Activated T-cell treated with anti-CD3 and anti-CD28 coated beads, Interleukin-2, amount 50 U/mL, for 24 hours (primary cell): ENCODE measurements around the gene PCDHGA1.
"Not testable (repeated sequence)": the region's sequence is repeated elsewhere in the genome, so short reads cannot be mapped to it uniquely, and the experiment has no call there.

ENCODE experiments used
- DNase-seq: peaks from one replicate; pipeline ENCODE4 v3.0.0-alpha.2; 2020
- H3K27ac Mint-ChIP-seq: 2 replicates; pipeline ENCODE4 v1.8.0; 2020; ENCODE audit warnings: mild to moderate bottlenecking, mixed read lengths
- H3K27me3 Mint-ChIP-seq: 2 replicates; pipeline ENCODE4 v1.8.0; 2020; ENCODE audit warnings: mixed read lengths
- H3K36me3 Mint-ChIP-seq: 2 replicates; pipeline ENCODE4 v1.8.0; 2020; ENCODE audit warnings: low read depth, mixed read lengths
- H3K4me1 Mint-ChIP-seq: 2 replicates; pipeline ENCODE4 v1.8.0; 2020; ENCODE audit warnings: low read depth, mixed read lengths
- H3K4me3 Mint-ChIP-seq: 2 replicates; pipeline ENCODE4 v1.8.0; 2020; ENCODE audit warnings: mild to moderate bottlenecking, moderate library complexity, mixed read lengths
- H3K9me3 Mint-ChIP-seq: 2 replicates; pipeline ENCODE4 v1.8.0; 2020; ENCODE audit warnings: mixed read lengths

PCDHGA1 gene

DNA sequence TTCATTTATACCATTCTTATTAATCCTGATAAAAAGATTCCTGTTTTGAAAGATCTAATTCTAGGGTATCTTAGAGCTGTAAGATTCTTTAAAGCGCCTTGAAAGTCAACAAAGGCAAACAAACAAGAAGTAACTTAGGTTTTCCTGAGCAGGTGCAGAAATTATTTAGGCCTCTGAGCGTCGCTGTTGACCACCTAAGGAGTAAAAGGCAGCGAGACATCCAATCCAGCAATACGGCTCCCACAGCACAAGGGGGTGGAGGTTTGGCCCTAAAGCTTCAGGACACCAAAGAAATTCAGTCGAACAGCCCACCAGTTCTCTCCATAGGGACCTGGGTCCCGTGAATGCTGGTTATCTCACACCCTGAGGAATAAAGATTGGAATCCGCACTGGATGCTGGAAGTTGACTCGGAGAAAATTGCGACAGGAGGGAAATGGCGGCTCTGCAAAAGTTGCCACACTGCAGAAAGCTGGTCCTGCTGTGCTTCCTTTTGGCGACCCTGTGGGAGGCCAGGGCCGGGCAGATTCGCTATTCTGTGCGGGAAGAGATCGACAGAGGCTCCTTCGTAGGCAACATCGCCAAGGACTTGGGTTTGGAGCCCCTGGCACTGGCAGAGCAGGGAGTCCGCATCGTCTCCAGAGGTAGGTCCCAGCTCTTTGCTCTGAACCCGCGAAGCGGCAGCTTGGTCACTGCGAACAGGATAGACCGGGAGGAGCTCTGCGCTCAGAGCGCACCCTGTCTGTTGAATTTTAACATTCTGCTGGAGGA lies 8.4 kb downstream of the PCDHGA1 start, which contains the start of gene PCDHGA2:
TSS of gene PCDHGA2 (plus strand) at position 223 of the 769 bp plus-strand sequence.
- Mint-ChIP-seq H3K36me3 (peaks cover 17% of the 10 kb centered on the region), H3K27ac (no peak within 1 kb of the TSS), H3K4me3 (no peak within 1 kb of the TSS), H3K27me3 (peaks cover 94% of the 10 kb centered on the region), H3K9me3 (peaks cover 74% of the 10 kb centered on the region), H3K4me1 (peaks cover 4% of the 10 kb centered on the region)
- no peak for DNase-seq

DNA sequence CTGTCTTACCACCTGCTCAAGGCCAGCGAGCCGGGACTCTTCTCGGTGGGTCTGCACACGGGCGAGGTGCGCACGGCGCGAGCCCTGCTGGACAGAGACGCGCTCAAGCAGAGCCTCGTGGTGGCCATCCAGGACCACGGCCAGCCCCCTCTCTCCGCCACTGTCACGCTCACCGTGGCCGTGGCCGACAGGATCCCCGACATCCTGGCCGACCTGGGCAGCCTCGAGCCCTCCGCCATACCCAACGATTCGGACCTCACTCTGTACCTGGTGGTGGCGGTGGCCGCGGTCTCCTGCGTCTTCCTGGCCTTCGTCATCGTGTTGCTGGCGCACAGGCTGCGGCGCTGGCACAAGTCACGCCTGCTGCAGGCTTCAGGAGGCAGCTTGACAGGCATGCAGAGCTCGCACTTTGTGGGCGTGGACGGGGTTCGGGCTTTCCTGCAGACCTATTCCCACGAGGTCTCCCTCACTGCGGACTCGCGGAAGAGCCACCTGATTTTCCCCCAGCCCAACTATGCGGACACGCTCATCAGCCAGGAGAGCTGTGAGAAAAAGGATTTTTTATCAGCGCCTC lies 10.6 kb downstream of the PCDHGA1 start:
- Mint-ChIP-seq H3K27me3 (peaks cover 94% of the 10 kb centered on the region), H3K36me3 (peaks cover 24% of the 10 kb centered on the region), H3K9me3 (peaks cover 74% of the 10 kb centered on the region)
- DNase-seq, H3K4me1 Mint-ChIP-seq, H3K4me3 Mint-ChIP-seq, H3K27ac Mint-ChIP-seq: not testable (repeated sequence)

DNA sequence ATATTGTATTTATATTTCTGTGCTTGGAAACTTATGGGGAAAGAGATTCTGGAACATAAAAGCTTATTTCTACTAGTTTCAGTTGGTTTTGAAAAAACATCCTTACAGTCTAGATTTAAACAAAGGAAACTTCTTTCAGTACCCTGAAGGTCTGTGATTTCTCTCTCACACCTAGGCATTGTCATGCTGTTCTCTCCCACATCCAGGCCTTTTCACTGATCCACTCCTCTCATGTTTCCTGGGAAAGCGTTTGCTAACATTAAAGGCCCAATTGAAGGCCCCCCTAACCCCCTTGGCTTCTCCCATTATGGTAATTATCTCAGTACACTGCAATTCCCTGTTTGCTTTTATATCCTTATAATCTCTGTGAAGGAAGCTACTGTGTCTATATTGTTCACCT lies 12.5 kb downstream of the PCDHGA1 start:
- DNase-seq = no peak
- peaks cover 4% of the 10 kb centered on the region for H3K4me1 Mint-ChIP-seq
- no peak overlapping the region for H3K4me3 Mint-ChIP-seq
- peaks cover 24% of the 10 kb centered on the region for H3K36me3 Mint-ChIP-seq
- H3K9me3 Mint-ChIP-seq = peaks cover 66% of the 10 kb centered on the region
- H3K27ac Mint-ChIP-seq = no peak overlapping the region
- H3K27me3 Mint-ChIP-seq = peaks cover 94% of the 10 kb centered on the region

DNA sequence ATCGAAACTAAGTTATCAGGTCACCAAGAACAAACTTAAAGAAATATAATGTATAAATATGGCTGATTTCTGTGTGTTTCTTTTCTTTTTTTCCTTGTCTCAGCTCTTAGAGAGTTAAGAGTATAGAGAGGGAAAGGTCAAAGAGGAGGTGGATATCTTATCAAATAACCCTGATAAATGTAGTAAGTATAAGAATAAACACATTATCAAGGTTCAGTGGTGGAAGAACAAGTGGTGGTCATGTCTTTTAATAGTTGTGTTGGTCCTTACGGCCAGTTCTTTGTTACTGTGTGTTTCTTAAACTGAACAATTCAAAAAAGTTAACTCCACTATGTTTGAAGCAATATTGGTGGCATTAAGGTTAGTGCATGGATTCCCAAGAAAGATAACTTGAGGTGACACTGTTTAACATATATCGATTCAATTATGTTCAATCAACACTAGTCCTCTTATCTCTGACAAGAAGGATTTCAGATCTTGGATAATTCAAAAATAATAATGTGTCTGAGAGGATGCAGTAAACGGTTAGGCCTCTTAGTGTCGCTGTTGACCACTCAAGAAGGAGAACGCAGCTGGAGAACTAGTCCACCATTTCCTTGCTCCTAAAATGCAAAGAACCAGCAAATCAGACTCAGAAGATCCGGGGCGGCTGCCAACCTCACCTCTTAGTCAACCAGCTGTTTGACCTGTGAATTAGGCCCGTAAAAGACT lies 13.1 kb downstream of the PCDHGA1 start, which contains the start of gene PCDHGA3:
TSS of gene PCDHGA3 (plus strand) at position 588 of the 711 bp plus-strand sequence. CDS start 205 bp downstream, outside the sequence.
- H3K36me3 Mint-ChIP-seq = peaks cover 23% of the 10 kb centered on the region
- peak within 1 kb of the TSS; percentile 48 for H3K4me3 Mint-ChIP-seq
- H3K27ac Mint-ChIP-seq = no peak within 1 kb of the TSS
- H3K27me3 Mint-ChIP-seq = peaks cover 92% of the 10 kb centered on the region
- H3K4me1 Mint-ChIP-seq = peaks cover 4% of the 10 kb centered on the region
- peaks cover 63% of the 10 kb centered on the region for H3K9me3 Mint-ChIP-seq
- DNase-seq = no peak

DNA sequence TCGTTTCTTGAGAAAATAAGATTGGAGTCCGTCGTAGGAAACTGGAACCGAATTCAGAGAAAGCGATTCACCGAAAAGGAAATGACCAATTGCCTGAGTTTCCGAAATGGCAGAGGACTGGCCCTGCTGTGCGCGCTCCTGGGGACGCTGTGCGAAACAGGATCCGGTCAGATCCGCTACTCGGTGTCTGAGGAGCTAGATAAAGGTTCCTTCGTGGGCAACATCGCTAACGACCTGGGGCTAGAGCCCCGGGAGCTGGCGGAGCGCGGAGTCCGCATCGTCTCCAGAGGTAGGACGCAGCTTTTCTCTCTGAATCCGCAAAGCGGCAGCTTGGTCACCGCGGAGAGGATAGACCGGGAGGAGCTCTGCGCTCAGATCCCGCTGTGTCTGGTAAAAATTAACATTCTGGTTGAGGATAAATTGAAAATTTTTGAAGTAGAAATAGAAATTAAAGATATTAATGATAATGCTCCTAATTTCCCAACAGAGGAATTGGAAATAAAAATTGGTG lies 13.7 kb downstream of the PCDHGA1 start:
- Mint-ChIP-seq H3K4me3 (peak overlapping the region; percentile 48), H3K36me3 (peaks cover 20% of the 10 kb centered on the region), H3K9me3 (peaks cover 63% of the 10 kb centered on the region), H3K4me1 (peaks cover 4% of the 10 kb centered on the region), H3K27me3 (peaks cover 92% of the 10 kb centered on the region), H3K27ac (no peak overlapping the region)
- DNase-seq = no peak

DNA sequence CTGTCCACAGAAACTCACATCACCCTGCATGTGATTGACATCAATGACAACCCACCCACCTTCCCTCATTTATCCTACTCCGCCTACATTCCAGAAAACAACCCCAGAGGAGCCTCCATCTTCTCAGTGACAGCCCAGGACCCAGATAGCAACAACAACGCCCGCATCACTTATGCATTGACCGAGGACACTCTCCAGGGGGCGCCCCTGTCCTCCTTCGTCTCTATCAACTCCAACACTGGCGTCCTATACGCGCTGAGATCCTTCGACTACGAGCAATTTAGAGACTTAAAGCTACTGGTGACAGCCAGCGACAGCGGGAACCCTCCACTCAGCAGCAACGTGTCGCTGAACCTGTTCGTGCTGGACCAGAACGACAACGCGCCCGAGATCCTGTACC lies 15.0 kb downstream of the PCDHGA1 start:
- Mint-ChIP-seq H3K9me3 (peaks cover 58% of the 10 kb centered on the region), H3K27me3 (peaks cover 89% of the 10 kb centered on the region), H3K4me1 (peaks cover 4% of the 10 kb centered on the region)

DNA sequence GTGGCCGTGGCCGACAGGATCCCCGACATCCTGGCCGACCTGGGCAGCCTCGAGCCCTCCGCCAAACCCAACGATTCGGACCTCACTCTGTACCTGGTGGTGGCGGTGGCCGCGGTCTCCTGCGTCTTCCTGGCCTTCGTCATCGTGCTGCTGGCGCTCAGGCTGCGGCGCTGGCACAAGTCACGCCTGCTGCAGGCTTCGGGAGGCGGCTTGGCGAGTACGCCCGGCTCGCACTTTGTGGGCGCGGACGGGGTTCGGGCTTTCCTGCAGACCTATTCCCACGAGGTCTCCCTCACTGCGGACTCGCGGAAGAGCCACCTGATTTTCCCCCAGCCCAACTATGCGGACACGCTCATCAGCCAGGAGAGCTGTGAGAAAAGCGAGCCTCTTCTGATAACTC lies 15.7 kb downstream of the PCDHGA1 start:
- DNase-seq, H3K27ac Mint-ChIP-seq, H3K4me1 Mint-ChIP-seq, H3K4me3 Mint-ChIP-seq: not testable (repeated sequence)
- peaks cover 62% of the 10 kb centered on the region for H3K9me3 Mint-ChIP-seq
- H3K27me3 Mint-ChIP-seq = peaks cover 91% of the 10 kb centered on the region
- peaks cover 14% of the 10 kb centered on the region for H3K36me3 Mint-ChIP-seq

More for the DNA sequence above, 15.0 kb downstream of the PCDHGA1 start:
- no peak overlapping the region for H3K27ac Mint-ChIP-seq
- H3K4me3 Mint-ChIP-seq = no peak overlapping the region
- peaks cover 15% of the 10 kb centered on the region for H3K36me3 Mint-ChIP-seq
- no peak for DNase-seq

DNA sequence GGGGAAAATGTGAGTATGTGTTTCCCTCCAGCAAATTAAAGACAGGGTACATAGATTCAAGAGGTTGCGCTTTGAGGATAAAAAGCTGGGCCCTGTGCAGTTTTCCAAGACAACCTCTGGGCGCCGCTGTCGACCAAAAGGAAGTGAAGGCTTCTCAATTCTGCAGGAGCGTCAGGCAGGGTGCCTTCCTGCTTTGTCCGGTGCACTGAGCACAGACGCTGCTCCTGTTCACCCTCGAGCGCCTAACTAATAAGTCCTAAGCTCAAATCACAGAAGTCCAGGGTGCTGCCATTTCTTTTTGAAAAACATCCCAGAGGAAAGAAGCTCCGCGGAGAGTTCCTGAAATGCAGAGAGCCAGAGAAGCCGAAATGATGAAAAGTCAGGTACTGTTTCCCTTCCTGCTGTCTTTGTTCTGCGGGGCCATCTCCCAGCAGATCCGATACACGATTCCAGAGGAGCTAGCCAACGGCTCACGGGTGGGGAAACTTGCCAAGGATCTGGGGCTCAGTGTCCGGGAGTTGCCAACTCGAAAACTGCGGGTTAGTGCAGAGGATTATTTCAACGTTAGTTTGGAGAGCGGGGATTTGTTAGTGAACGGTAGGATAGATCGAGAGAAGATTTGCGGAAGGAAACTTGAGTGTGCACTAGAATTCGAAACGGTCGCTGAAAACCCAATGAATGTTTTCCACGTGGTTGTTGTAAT lies 19.8 kb downstream of the PCDHGA1 start, which contains the start of gene PCDHGB1:
TSS of gene PCDHGB1 (plus strand) at position 183 of the 703 bp plus-strand sequence. CDS start at position 345, 162 bp downstream.
- no peak for DNase-seq
- Mint-ChIP-seq H3K27ac (no peak within 1 kb of the TSS), H3K4me1 (no peaks in the 10 kb centered on the region), H3K9me3 (peaks cover 38% of the 10 kb centered on the region), H3K36me3 (peaks cover 8% of the 10 kb centered on the region), H3K4me3 (peak within 1 kb of the TSS; percentile 47), H3K27me3 (peaks cover 89% of the 10 kb centered on the region)

DNA sequence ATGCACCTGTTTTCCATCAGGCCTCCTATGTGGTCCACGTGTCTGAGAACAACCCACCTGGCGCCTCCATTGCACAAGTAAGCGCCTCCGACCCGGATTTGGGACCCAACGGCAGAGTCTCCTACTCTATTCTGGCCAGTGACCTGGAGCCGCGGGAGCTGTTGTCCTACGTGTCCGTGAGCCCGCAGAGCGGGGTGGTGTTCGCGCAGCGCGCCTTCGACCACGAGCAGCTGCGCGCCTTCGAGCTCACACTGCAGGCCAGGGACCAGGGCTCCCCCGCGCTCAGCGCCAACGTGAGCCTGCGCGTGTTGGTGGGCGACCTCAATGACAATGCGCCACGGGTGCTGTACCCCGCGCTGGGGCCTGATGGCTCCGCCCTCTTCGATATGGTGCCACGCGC lies 21.3 kb downstream of the PCDHGA1 start:
- Mint-ChIP-seq H3K4me3 (no peak overlapping the region), H3K4me1 (no peaks in the 10 kb centered on the region), H3K36me3 (peaks cover 7% of the 10 kb centered on the region), H3K9me3 (peaks cover 46% of the 10 kb centered on the region), H3K27ac (no peak overlapping the region), H3K27me3 (peaks cover 92% of the 10 kb centered on the region)
- no peak for DNase-seq

DNA sequence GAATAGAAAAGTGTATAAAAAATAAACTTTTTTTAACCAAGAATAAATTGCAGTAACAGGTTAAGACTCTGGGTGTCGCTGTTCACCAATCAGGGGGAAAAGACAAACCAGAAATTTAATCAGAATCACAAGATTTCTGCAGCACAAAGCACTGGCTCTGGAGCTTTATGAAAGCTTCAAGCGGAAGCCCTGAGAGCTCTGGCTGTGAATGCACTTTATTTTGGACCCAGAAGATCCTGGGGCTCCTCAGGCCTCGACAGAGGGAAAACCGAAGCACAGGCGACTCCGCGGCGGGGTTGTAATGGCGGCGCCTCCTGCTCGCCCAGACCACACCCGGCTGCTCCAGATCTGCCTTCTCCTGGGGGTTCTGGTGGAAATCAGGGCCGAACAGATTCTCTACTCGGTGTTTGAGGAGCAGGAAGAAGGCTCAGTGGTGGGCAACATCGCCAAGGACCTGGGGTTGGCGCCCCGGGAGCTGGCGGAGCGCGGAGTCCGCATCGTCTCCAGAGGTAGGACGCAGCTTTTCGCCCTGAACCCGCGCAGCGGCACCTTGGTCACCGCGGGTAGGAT lies 24.7 kb downstream of the PCDHGA1 start, which contains the start of gene PCDHGA4:
TSS of gene PCDHGA4 (plus strand) at position 122 of the 570 bp plus-strand sequence. CDS start at position 209, 87 bp downstream.
- peaks cover 93% of the 10 kb centered on the region for H3K27me3 Mint-ChIP-seq
- DNase-seq = no peak
- peaks cover 7% of the 10 kb centered on the region for H3K36me3 Mint-ChIP-seq
- H3K27ac Mint-ChIP-seq = no peak within 1 kb of the TSS
- peaks cover 40% of the 10 kb centered on the region for H3K9me3 Mint-ChIP-seq
- H3K4me3 Mint-ChIP-seq = no peak within 1 kb of the TSS
- H3K4me1 Mint-ChIP-seq = peaks cover 2% of the 10 kb centered on the region

DNA sequence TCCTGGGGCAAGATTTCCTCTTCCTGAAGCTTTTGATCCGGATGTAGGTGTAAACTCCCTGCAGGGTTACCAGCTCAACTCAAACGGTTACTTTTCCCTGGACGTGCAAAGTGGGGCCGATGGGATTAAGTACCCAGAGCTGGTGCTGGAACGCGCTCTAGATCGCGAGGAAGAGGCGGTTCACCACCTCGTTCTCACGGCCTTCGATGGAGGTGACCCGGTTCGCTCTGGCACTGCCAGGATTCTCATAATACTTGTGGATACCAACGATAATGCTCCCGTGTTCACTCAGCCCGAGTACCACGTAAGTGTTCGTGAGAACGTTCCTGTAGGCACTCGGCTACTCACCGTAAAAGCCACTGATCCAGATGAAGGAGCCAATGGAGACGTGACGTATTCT lies 25.3 kb downstream of the PCDHGA1 start:
- Mint-ChIP-seq H3K9me3 (peaks cover 36% of the 10 kb centered on the region), H3K27me3 (peaks cover 93% of the 10 kb centered on the region), H3K4me3 (no peak overlapping the region), H3K4me1 (peaks cover 2% of the 10 kb centered on the region), H3K36me3 (peaks cover 10% of the 10 kb centered on the region), H3K27ac (no peak overlapping the region)
- no peak for DNase-seq

DNA sequence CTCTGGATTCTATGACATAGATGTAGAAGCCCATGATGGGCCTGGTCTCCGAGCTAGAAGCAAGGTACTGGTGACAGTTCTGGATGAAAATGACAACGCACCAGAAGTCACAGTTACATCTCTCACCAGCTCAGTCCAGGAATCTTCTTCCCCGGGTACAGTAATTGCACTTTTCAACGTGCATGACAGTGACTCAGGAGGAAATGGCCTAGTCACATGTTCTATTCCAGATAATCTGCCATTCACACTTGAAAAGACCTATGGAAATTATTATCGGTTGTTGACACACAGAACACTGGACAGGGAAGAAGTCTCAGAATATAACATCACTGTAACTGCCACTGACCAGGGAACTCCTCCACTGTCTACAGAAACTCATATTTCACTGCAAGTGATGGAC lies 25.8 kb downstream of the PCDHGA1 start:
- no peak for DNase-seq
- Mint-ChIP-seq H3K9me3 (peaks cover 37% of the 10 kb centered on the region), H3K4me3 (no peak overlapping the region), H3K27me3 (peaks cover 93% of the 10 kb centered on the region), H3K36me3 (peaks cover 14% of the 10 kb centered on the region), H3K4me1 (peaks cover 2% of the 10 kb centered on the region), H3K27ac (no peak overlapping the region)

DNA sequence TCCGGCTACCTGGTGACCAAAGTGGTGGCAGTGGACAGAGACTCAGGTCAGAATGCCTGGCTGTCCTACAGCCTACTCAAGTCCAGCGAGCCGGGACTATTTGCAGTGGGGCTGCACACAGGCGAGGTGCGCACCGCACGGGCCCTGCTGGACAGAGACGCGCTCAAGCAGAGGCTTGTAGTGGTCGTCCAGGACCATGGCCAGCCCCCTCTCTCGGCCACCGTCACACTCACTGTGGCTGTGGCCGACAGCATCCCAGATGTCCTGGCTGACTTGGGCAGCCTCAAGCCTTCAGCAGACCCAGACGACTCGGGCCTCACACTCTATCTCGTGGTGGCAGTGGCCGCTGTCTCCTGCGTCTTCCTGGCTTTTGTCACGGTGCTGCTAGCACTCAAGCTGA lies 26.6 kb downstream of the PCDHGA1 start:
- no peak for DNase-seq
- no peak overlapping the region for H3K4me3 Mint-ChIP-seq
- peaks cover 91% of the 10 kb centered on the region for H3K27me3 Mint-ChIP-seq
- H3K4me1 Mint-ChIP-seq = peaks cover 2% of the 10 kb centered on the region
- H3K27ac Mint-ChIP-seq = no peak overlapping the region
- peaks cover 41% of the 10 kb centered on the region for H3K9me3 Mint-ChIP-seq
- peaks cover 17% of the 10 kb centered on the region for H3K36me3 Mint-ChIP-seq
